HepG2 (cell line): ENCODE data around the gene PRPSAP1. TPM values are rescaled to one million over a fixed set of nuclear protein-coding genes. Genes with fewer than 3 reads are reported as not detected.

Experiments
- ATAC-seq: fragments of 200-7000 bp; cut with Tn5 transposase; 3 replicates; pipeline ENCODE4 v1.9.1; 2020; ENCODE audit warnings: mild to moderate bottlenecking, moderate library complexity
- BruUV-seq: library from RNA; stranded (reverse); fragments of 400-500 nt; replicated peaks from 2 replicates; lab custom pipeline; 2021; lab: Mats Ljungman, UMichigan
- CTCF ChIA-PET: fragments of 300-600 bp; formaldehyde crosslinking; extraction: SDS; loops from one replicate; lab custom pipeline; 2021; ENCODE audit warnings: low total read pairs, inconsistent platforms, low intra/inter-chr PET ratio; lab: Yijun Ruan, JAX
- POLR2A ChIA-PET: fragments of 350-600 bp; sonication (Branson Sonifier 250); formaldehyde crosslinking; loops from one replicate; lab custom pipeline; 2020; ENCODE audit warnings: antibody characterized with exemption, inconsistent platforms; lab: Yijun Ruan, JAX
- DNase-seq: peaks from one replicate; pipeline ENCODE4 v3.0.0-alpha.2; 2015; ENCODE audit warnings: low spot score
- FAIRE-seq: peaks from 3 replicates; lab custom pipeline; 2011; peaks lifted over from hg19 to GRCh38; lab: Jason Lieb, UNC
- H2AFZ ChIP-seq: one replicate; pipeline ENCODE4 v1.6.1; 2011; ENCODE audit warnings: low read length, inconsistent platforms
- H3K27ac ChIP-seq: fragments of 300-600 bp; 3 replicates; pipeline ENCODE4 v1.8.0; 2011; ENCODE audit warnings: mixed run types, mild to moderate bottlenecking, mixed read lengths, low read length, inconsistent platforms; ENCODE audit not compliant: insufficient read depth; ENCODE audit errors: extremely low read length
- H3K27me3 ChIP-seq, 2 experiments: fragments of 200-600 bp in 1 of 2; 2 replicates in 1 of 2; 3 replicates in 1 of 2; pipeline versions ENCODE4 v1.6.0 to v1.8.0; 2011; ENCODE audit warnings: low read length in 2 of 2, mild to moderate bottlenecking in 2 of 2, moderate library complexity in 2 of 2, inconsistent platforms in 1 of 2; ENCODE audit not compliant: insufficient read depth in 2 of 2, control insufficient read depth in 1 of 2
- H3K36me3 ChIP-seq, 2 experiments: fragments of 200-600 bp in 1 of 2; replicated peaks in 1 of 2; 2 replicates in 1 of 2; 3 replicates in 1 of 2; pipeline versions ENCODE4 v1.5.1 to v1.8.0; 2011; ENCODE audit warnings: low read length in 2 of 2, inconsistent platforms in 1 of 2; ENCODE audit not compliant: insufficient read depth in 2 of 2, control insufficient read depth in 1 of 2
- H3K4me1 ChIP-seq: 2 replicates; pipeline ENCODE4 v1.5.1; 2012; ENCODE audit warnings: low read length, inconsistent platforms; ENCODE audit not compliant: insufficient read depth
- H3K4me2 ChIP-seq: 2 replicates; pipeline ENCODE4 v1.6.0; 2011; ENCODE audit warnings: low read depth, low read length, inconsistent platforms
- H3K4me3 ChIP-seq, 3 experiments: fragments of 200-600 bp in 1 of 3; sonication (generic), shearing (Covaris generic) in 1 of 3; replicated peaks in 1 of 3; 2 replicates each; pipeline ENCODE4 v1.5.1; 2011 to 2016; ENCODE audit warnings: low read length in 3 of 3, inconsistent platforms in 2 of 3, low read depth in 2 of 3, mild to moderate bottlenecking in 2 of 3, control low read depth in 1 of 3, mixed read lengths in 1 of 3; ENCODE audit not compliant: insufficient read depth in 1 of 3
- H3K79me2 ChIP-seq: one replicate; pipeline ENCODE4 v1.6.1; 2011; ENCODE audit warnings: low read length, inconsistent platforms; ENCODE audit not compliant: insufficient read depth
- H3K9ac ChIP-seq: 2 replicates; pipeline ENCODE4 v1.6.0; 2011; ENCODE audit warnings: mild to moderate bottlenecking, low read depth, low read length, inconsistent platforms; ENCODE audit not compliant: insufficient read depth
- H3K9me3 ChIP-seq: 2 replicates; pipeline ENCODE4 v1.5.1; 2012; ENCODE audit warnings: mild to moderate bottlenecking, low read length
- H4K20me1 ChIP-seq: 2 replicates; pipeline ENCODE4 v1.6.0; 2011; ENCODE audit warnings: inconsistent platforms, mild to moderate bottlenecking, low read length, moderate library complexity; ENCODE audit not compliant: insufficient read depth
- CBFB ChIP-seq: sonication (generic); formaldehyde crosslinking; IDR thresholded peaks from 2 replicates; pipeline ENCODE4 v1.4.0; 2020; ENCODE audit warnings: missing genetic modification reagents
- FOXP1 ChIP-seq, 2 experiments: fragments of 450-650 bp in 1 of 2; IDR thresholded peaks; 2 replicates each; pipeline ENCODE4 v1.6.1; 2017 to 2018; ENCODE audit warnings: antibody characterized with exemption in 1 of 2
- MIER2 ChIP-seq: IDR thresholded peaks from 2 replicates; pipeline ENCODE4 v1.6.1; 2016; ENCODE audit warnings: missing biosample characterization, missing genetic modification reagents
- SRF ChIP-seq: IDR thresholded peaks from 2 replicates; pipeline ENCODE4 v1.6.1; 2011; ENCODE audit warnings: mild to moderate bottlenecking, low read depth, low read length, moderate library complexity
- WIZ ChIP-seq: sonication (generic); formaldehyde crosslinking; IDR thresholded peaks from 2 replicates; pipeline ENCODE4 v1.5.1; 2020; ENCODE audit warnings: mild to moderate bottlenecking, missing genetic modification reagents
- ZNF143 ChIP-seq: sonication (generic); formaldehyde crosslinking; IDR thresholded peaks from 2 replicates; pipeline ENCODE4 v1.4.0; 2020; ENCODE audit warnings: missing genetic modification reagents
- ZNF230 ChIP-seq: sonication (generic); formaldehyde crosslinking; IDR thresholded peaks from 2 replicates; pipeline ENCODE4 v1.4.0; 2020; ENCODE audit warnings: mild to moderate bottlenecking, missing genetic modification reagents
- ZNF569 ChIP-seq: sonication (generic); formaldehyde crosslinking; IDR thresholded peaks from 2 replicates; pipeline ENCODE4 v1.5.0; 2020; ENCODE audit warnings: mild to moderate bottlenecking, missing genetic modification reagents, moderate library complexity, borderline replicate concordance
- ZNF75D ChIP-seq: sonication (generic); formaldehyde crosslinking; IDR thresholded peaks from 2 replicates; pipeline ENCODE4 v1.8.1; 2023; ENCODE audit warnings: missing genetic modification reagents, mild to moderate bottlenecking, borderline replicate concordance
- ZNF775 ChIP-seq: sonication (generic); formaldehyde crosslinking; IDR thresholded peaks from 2 replicates; pipeline ENCODE4 v1.4.0; 2020; ENCODE audit warnings: missing genetic modification reagents, mild to moderate bottlenecking, moderate library complexity, borderline replicate concordance
- ZNF790 ChIP-seq: sonication (generic); formaldehyde crosslinking; IDR thresholded peaks from 2 replicates; pipeline ENCODE4 v1.8.0; 2022; ENCODE audit warnings: missing genetic modification reagents, mild to moderate bottlenecking, borderline replicate concordance
- WGBS: methylation state at CpG from one replicate; pipeline ENCODE4 v1.1.6; 2017; ENCODE audit warnings: low lambda C conversion rate; 5-methylcytosine and 5-hydroxymethylcytosine counted together
- in situ Hi-C: cut with HindIII; loops from 2 replicates; pipeline ENCODE4 v1.10.0; 2017; ENCODE audit warnings: low pct_unique_long_range_greater_than_20kb; ENCODE audit not compliant: extremely low pct_ligation_motif_present
- intact Hi-C: fragments of 100-400 bp; cut with micrococcal nuclease; formaldehyde crosslinking; loops from one replicate; pipeline ENCODE4 v1.10.0; 2022; ENCODE audit not compliant: unreplicated experiment
- polyA plus RNA-seq, 8 experiments: library from polyadenylated mRNA; depleted of rRNA in 3 of 8; stranded (reverse) in 7 of 8; unstranded in 1 of 8; fragments of >200 nt; fragmentation: Illumina TruSeq in 4 of 8; extraction: Trizol in 4 of 8; gene quantifications; 2 replicates each; pipeline versions ENCODE4 v1.2.1 to v1.2.3, GENCODE V29; 2011 to 2016; ENCODE audit warnings: low read depth in 4 of 8, missing spikeins in 1 of 8, mixed read lengths in 1 of 8; ENCODE audit not compliant: insufficient read depth in 1 of 8
- total RNA-seq, 5 experiments: library from RNA; depleted of rRNA; stranded (reverse); fragments of >200 nt; fragmentation: Illumina TruSeq; extraction: Trizol; gene quantifications; 2 replicates each; pipeline ENCODE4 v1.2.3, GENCODE V29; 2016; ENCODE audit warnings: low read depth in 1 of 5

Gene PRPSAP1
- total and polyA plus RNA-seq, 2 of the 13 experiments (the other 11 are each of a cell fraction or from before 2014, with no cell fraction given), result 91.1 to 314 TPM

GRCh38 chr17:76337413-76337777 is 16.3 kb downstream of the PRPSAP1 start:
- Histone ChIP-seq H3K36me3 (peaks cover 23 to 69% of the 10 kb centered on the region in 2 experiments), H3K4me2 (no peak overlapping the region), H3K27ac (no peak overlapping the region), H4K20me1 (peaks cover 30% of the 10 kb centered on the region), H3K9ac (no peak overlapping the region), H3K4me3 (no peak overlapping the region), H3K79me2 (peaks cover 88% of the 10 kb centered on the region), H3K9me3 (no peaks in the 10 kb centered on the region), H2AFZ (no peak overlapping the region), H3K27me3 (no peaks in the 10 kb centered on the region), H3K4me1 (no peaks in the 10 kb centered on the region)
- ChIA-PET POLR2A (interaction anchor here (1.0 to 1.3 kb wide), 3 partner anchors 14 to 47 kb away, joined by 3 to 8 read pairs (median 3); partner anchors contain the start of genes PRPSAP1 and SPHK1), CTCF (no interaction called here)
- FAIRE-seq, result no peak
- intact Hi-C loops, result no loop called here
- in situ Hi-C loops, result no loop called here
- no peak for ATAC-seq
- WGBS, result over 99% methylated on average over 6 of the region's 6 CpGs
- peak; percentile 17; the same call in 1 of the 2 replicates for TF ChIP-seq FOXP1 (IDR thresholded peaks at IDR 0.05)
- TF ChIP-seq FOXP1 (CRISPR knock-in tag; IDR thresholded peaks at IDR 0.05), result no peak
- no peak for TF ChIP-seq ZNF790 (CRISPR knock-in tag)
- no TSS peak for BruUV-seq
- DNase-seq, result no peak

- Histone ChIP-seq H2AFZ (no peak overlapping the region), H4K20me1 (peaks cover 33% of the 10 kb centered on the region), H3K4me1 (no peaks in the 10 kb centered on the region), H3K27me3 (no peaks in the 10 kb centered on the region), H3K4me2 (no peak overlapping the region), H3K27ac (no peak overlapping the region), H3K36me3 (peaks cover 24 to 69% of the 10 kb centered on the region in 2 experiments), H3K79me2 (peaks cover 85% of the 10 kb centered on the region), H3K9me3 (no peaks in the 10 kb centered on the region), H3K9ac (no peak overlapping the region), H3K4me3 (no peak overlapping the region)
- DNase-seq (no peak), FAIRE-seq (no peak), ATAC-seq (no peak)
- ChIA-PET POLR2A (interaction anchor here (0.6 to 1.3 kb wide), 5 partner anchors 8 to 573 kb away, joined by 3 to 8 read pairs (median 3); partner anchors contain the start of genes PRPSAP1 and SPHK1), CTCF (no interaction called here)
- 97% methylated on average over 7 of the region's 7 CpGs for WGBS
- no TSS peak for BruUV-seq
- TF ChIP-seq ZNF143 (CRISPR knock-in tag), result no peak
- TF ChIP-seq MIER2 (CRISPR knock-in tag), result no peak
- TF ChIP-seq CBFB (CRISPR knock-in tag), result no peak
- no peak for TF ChIP-seq ZNF230 (CRISPR knock-in tag)
- TF ChIP-seq ZNF775 (CRISPR knock-in tag), result no peak
- TF ChIP-seq WIZ (CRISPR knock-in tag), result no peak
- TF ChIP-seq SRF, result no peak
- no peak for TF ChIP-seq ZNF75D (CRISPR knock-in tag)
- no peak for TF ChIP-seq ZNF569 (CRISPR knock-in tag)
- intact Hi-C loops, result no loop called here
- in situ Hi-C loops, result no loop called here
These were observed 16.8 kb downstream of the PRPSAP1 start for GRCh38 chr17:76336756-76337412.
